ENCODE data around the gene SLAMF8. TPM values are rescaled to one million over a fixed set of nuclear protein-coding genes. Genes with fewer than 3 reads are reported as not detected.

Gene SLAMF8
- total RNA-seq, 4 donors from 2014 or later, result 2.7 to 5.5 (median 3.9) TPM

DNA sequence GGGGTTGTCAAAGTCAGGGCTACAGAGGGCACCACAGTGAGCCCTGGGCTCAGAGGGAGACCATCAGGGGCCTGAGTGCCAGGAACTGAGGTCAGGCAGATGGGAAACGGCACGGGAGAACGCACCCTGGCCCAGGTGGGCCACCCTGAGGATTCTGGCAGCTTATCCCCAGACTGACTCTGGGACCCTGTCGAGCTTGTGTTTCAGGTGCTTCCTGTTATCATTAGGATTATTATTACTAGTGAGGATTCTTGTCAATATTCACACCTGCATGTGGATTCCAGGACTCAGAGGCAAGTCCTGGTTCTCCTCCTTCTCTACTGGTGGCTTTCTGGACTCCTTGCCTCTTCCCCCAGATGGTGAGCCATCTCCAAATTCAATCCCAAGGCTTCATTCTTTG, 20.6 kb downstream of the SLAMF8 start:
- Histone ChIP-seq H3K27ac (no peak overlapping the region), H3K4me3 (no peak overlapping the region), H3K9me3 (no peaks in the 10 kb centered on the region), H3K4me1 (peaks cover 13% of the 10 kb centered on the region), H3K27me3 (no peaks in the 10 kb centered on the region), H3K36me3 (no peaks in the 10 kb centered on the region)
- TF ChIP-seq POLR2A (IDR thresholded peaks at IDR 0.05) (no peak), EP300 (IDR thresholded peaks at IDR 0.05) (no peak), POLR2AphosphoS5 (IDR thresholded peaks at IDR 0.05) (no peak)
- TF ChIP-seq, protein P1, sequence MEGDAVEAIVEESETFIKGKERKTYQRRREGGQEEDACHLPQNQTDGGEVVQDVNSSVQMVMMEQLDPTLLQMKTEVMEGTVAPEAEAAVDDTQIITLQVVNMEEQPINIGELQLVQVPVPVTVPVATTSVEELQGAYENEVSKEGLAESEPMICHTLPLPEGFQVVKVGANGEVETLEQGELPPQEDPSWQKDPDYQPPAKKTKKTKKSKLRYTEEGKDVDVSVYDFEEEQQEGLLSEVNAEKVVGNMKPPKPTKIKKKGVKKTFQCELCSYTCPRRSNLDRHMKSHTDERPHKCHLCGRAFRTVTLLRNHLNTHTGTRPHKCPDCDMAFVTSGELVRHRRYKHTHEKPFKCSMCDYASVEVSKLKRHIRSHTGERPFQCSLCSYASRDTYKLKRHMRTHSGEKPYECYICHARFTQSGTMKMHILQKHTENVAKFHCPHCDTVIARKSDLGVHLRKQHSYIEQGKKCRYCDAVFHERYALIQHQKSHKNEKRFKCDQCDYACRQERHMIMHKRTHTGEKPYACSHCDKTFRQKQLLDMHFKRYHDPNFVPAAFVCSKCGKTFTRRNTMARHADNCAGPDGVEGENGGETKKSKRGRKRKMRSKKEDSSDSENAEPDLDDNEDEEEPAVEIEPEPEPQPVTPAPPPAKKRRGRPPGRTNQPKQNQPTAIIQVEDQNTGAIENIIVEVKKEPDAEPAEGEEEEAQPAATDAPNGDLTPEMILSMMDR (IDR thresholded peaks at IDR 0.05), result no peak
- no peak for DNase-seq (ENCODE audit: low spot score in 2 of 2)
- WGBS, result 61% methylated on average over 4 of the region's 4 CpGs

DNA sequence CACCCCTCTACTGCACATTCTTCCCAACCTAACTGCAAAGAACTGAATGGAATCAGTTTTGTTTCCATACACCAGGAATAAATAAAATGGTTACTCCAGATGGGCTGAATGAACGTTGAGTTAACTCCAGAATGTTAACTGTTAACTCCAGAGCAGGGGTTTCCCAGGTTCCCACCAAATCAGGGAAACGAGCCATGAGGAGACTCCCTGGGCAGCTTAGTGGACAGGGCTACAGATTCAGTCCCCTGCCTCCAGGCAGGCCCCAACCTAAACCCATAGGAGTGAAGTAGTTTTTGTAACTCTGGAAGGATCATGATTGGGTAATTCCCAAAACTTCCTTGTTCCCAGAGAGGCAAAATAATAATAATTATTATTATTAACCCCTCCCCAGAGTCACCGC, 21.7 kb downstream of the SLAMF8 start:
- H3K4me3 ChIP-seq, result no peak overlapping the region
- no peaks in the 10 kb centered on the region for H3K9me3 ChIP-seq
- H3K27me3 ChIP-seq, result no peaks in the 10 kb centered on the region
- no peak overlapping the region for H3K27ac ChIP-seq
- DNase-seq (ENCODE audit: low spot score in 2 of 2), result no peak
- peaks cover 14% of the 10 kb centered on the region for H3K4me1 ChIP-seq
- no peaks in the 10 kb centered on the region for H3K36me3 ChIP-seq
- no peak for TF ChIP-seq EP300 (IDR thresholded peaks at IDR 0.05)
- TF ChIP-seq POLR2AphosphoS5 (IDR thresholded peaks at IDR 0.05), result no peak
- TF ChIP-seq, protein P1 (IDR thresholded peaks at IDR 0.05), result no peak
- TF ChIP-seq POLR2A (IDR thresholded peaks at IDR 0.05), result no peak
- 39% methylated on average over 3 of the region's 3 CpGs for WGBS

DNA sequence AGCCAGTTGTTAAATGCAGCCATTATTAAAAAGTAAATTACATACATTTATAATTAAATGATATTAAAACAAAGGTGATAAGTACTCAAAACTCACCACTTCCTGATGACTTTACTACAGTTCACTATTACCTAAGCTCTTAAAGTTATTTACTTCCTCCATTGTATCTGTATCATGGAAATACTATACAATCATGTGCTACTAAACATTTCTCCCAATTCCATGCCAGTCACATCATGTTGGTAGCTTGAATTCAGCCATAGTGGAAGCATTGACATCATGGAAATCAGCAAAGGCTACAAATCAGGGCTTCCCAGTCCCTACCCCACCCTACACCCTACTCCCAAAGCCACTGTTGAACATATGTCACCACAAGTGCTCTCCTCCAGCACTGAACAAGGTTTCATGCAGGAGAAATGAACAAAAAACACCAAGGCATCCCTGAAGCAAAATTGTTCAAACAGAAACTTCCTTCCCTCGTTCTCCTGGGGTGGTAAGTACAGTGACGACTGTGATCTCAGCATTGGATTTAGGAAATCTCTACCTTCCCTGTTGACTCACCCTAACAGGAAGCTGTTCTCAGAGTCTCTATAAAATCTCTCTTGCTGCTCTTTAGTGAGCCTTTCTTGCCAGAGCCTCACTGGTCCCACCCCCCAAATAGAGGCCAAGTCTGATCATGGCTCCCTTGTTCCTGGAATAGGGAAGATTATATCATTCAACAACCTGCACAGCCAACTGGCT, 23.1 kb downstream of the SLAMF8 start:
- TF ChIP-seq, protein P1 (IDR thresholded peaks at IDR 0.05), result no peak
- TF ChIP-seq EP300 (IDR thresholded peaks at IDR 0.05) (no peak), POLR2A (IDR thresholded peaks at IDR 0.05) (no peak), POLR2AphosphoS5 (IDR thresholded peaks at IDR 0.05) (no peak)
- no peak overlapping the region for H3K4me3 ChIP-seq
- H3K4me1 ChIP-seq, result peaks cover 25% of the 10 kb centered on the region
- H3K36me3 ChIP-seq, result no peaks in the 10 kb centered on the region
- no peaks in the 10 kb centered on the region for H3K27me3 ChIP-seq
- WGBS, result 36% methylated on average over 2 of the region's 2 CpGs
- H3K27ac ChIP-seq, result no peak overlapping the region
- DNase-seq (ENCODE audit: low spot score in 2 of 2), result no peak
- no peaks in the 10 kb centered on the region for H3K9me3 ChIP-seq

DNA sequence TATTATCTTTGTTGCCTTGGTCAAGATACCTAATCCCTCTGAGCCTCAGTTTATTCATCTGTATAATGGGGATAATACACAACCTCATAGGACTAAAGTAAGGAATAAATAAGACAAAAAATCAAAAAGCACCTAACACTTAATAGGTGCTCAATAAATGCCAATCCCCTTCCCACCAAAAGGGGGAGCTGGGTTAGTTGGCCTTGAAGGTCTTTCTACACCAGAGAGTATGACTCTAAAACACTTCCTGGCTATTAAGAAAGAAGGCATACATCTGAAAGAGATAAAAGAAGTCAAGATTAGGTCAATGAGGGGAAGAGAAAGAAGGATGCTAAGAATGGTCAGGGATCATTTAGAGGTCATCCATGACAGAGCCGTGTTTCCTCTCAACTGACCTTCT, 24.7 kb downstream of the SLAMF8 start:
- Histone ChIP-seq H3K9me3 (no peaks in the 10 kb centered on the region), H3K4me1 (peaks cover 34% of the 10 kb centered on the region), H3K36me3 (no peaks in the 10 kb centered on the region), H3K4me3 (no peak overlapping the region), H3K27me3 (no peaks in the 10 kb centered on the region), H3K27ac (no peak overlapping the region)
- no peak for DNase-seq (ENCODE audit: low spot score in 2 of 2)
- TF ChIP-seq POLR2AphosphoS5 (IDR thresholded peaks at IDR 0.05) (no peak), POLR2A (IDR thresholded peaks at IDR 0.05) (no peak), EP300 (IDR thresholded peaks at IDR 0.05) (no peak)
- TF ChIP-seq, protein P1 (IDR thresholded peaks at IDR 0.05), result no peak
- 73% methylated on average over 1 of the region's 1 CpG for WGBS

DNA sequence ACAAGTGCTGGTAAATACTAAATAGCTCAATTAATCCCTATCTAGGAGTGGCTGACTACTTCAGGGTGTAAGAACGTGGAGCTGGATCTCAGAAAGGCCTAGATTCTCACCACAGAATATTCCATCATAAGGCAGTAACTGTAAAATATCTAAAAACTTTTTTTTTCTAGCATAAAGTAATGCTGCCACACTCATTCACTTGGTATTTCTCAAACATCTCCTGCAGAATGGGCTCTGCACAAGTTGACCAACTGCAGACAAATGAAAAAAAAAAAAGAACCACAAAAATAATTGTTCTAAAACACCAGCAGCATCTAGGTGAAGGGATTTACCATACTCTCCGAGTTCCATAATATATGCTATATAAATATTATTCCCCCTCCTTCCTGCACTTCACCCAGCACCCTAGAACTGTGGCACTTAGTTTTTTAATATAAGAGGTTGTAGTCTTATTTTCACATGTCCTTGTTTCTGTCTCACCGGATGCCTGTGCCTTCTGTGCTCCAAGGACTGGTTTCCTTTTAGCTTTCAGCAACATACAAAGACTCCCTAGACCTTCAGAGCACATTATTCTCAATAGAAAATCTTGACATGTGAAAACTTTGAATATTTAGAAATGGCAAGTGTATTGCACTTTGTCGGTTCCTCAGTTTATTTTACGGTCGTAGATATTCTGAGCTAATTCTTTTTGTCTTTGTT, 26.9 kb downstream of the SLAMF8 start:
- Histone ChIP-seq H3K4me3 (peak overlapping the region; percentile 67), H3K9me3 (no peaks in the 10 kb centered on the region), H3K36me3 (no peaks in the 10 kb centered on the region), H3K4me1 (peaks cover 31% of the 10 kb centered on the region), H3K27me3 (no peaks in the 10 kb centered on the region), H3K27ac (peak overlapping the region; percentile 95)
- TF ChIP-seq, protein P1 (IDR thresholded peaks at IDR 0.05), result no peak
- TF ChIP-seq POLR2A (IDR thresholded peaks at IDR 0.05) (no peak), EP300 (IDR thresholded peaks at IDR 0.05) (no peak), POLR2AphosphoS5 (IDR thresholded peaks at IDR 0.05) (no peak)
- DNase-seq (ENCODE audit: low spot score in 2 of 2), result no peak
- WGBS, result 19% methylated on average over 6 of the region's 6 CpGs

Data from suprapubic skin (tissue), 4 donors.